Measurements from ENCODE around the gene PDXK. TPM values are rescaled to one million over a fixed set of nuclear protein-coding genes. Genes with fewer than 3 reads are reported as not detected.

PDXK gene
- total and polyA plus RNA-seq, 2 of the 13 experiments (the other 11 are each of a cell fraction or from before 2014, with no cell fraction given) = 114 to 184 TPM

DNA sequence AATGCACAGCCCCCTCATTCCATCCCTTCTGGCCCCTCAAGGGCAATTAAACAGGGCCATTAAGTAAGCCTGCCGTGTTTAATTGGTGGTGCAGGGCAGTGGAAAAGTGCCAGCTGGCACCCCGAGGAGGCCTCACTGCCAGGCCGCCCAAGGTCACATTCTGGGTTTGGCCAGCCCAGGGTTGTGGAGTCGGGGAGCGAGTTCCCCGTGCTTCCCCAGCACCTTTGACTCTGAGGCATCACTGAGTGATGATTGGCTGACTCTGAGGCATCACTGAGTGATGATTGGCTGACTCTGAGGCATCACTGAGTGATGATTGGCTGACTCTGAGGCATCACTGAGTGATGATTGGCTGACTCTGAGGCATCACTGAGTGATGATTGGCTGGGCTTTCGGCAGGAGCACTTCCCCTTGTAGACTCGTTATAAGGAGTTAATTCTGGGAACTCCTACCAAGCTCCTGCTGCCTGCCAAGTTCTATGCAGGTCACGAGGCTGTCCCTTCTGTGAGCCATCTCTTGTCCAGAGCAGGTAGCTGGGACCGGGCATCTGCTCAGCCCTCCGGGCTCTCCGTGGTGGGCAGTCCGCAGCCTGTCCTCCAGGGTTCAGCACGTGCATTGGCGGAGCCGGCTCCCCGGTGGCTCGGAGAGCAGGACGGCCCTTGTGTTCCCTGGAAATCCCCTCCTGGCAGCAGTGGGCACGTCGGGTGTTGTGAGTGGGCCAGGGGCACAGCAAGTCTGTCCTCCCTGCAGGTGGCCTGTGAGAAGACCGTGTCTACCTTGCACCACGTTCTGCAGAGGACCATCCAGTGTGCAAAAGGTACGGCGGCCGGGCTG, 36.2 kb downstream of the PDXK start (continued):
- TF ChIP-seq CC2D1A (CRISPR knock-in tag; IDR thresholded peaks at IDR 0.05) (no peak), ZNF562 (CRISPR knock-in tag; IDR thresholded peaks at IDR 0.05; ENCODE audit: borderline replicate concordance) (no peak), ZC3H13 (CRISPR knock-in tag; IDR thresholded peaks at IDR 0.05) (no peak), ATM (IDR thresholded peaks at IDR 0.05; ENCODE audit: borderline replicate concordance) (no peak)
- TF ChIP-seq, protein P1, sequence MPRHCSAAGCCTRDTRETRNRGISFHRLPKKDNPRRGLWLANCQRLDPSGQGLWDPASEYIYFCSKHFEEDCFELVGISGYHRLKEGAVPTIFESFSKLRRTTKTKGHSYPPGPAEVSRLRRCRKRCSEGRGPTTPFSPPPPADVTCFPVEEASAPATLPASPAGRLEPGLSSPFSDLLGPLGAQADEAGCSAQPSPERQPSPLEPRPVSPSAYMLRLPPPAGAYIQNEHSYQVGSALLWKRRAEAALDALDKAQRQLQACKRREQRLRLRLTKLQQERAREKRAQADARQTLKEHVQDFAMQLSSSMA (CRISPR knock-in tag; IDR thresholded peaks at IDR 0.05) = no peak

DNA sequence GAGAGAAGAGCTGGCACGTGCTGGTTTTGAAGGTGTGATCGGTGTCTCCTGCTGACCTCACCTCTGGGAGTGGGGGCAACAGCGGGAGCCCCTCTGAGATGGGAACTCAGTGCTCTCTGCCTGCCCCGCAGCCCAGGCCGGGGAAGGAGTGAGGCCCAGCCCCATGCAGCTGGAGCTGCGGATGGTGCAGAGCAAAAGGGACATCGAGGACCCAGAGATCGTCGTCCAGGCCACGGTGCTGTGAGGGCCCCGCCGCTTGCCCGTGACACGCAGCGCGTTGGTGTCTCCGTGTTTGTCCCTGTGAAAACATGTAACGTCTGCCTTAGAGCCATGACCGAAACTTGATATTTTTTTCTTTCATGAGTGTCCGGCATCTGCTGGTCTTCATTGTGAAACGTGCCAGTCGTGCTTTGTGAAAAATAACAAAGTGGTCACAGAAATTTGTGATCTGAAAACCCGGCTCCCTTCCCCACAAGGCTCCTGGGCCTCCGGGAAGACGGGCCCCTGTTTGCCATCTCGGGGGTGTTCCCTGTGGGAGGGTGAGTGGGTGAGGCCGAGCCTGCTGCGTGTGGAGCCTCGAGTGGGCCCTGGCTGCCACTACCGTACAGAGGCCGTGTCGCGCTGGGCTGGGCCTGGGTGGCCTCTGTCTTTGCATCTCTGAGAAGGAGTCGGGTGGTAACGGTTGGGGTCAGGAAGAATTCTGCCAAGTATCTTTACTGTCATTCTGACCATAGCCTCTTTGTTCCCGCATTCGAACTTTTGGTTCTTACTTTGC, 37.1 kb downstream of the PDXK start:
- in situ Hi-C loops (cut with HindIII; ENCODE audit: extremely low pct_ligation_motif_present, low pct_unique_long_range_greater_than_20kb) = no loop called here
- 96% methylated on average over 34 of the region's 37 CpGs for WGBS (ENCODE audit: low lambda C conversion rate)

More for the DNA sequence above, 37.1 kb downstream of the PDXK start:
- ATAC-seq (no peak), FAIRE-seq (no peak), DNase-seq (ENCODE audit: low spot score) (no peak)
- no peaks in the 10 kb centered on the region for H3K4me1 ChIP-seq (ENCODE audit: insufficient read depth, low read length)
- H3K9me3 ChIP-seq (ENCODE audit: low read length) = no peaks in the 10 kb centered on the region
- H3K4me3 ChIP-seq (replicated peaks in 1 of 3; ENCODE audit: insufficient read depth in 1 of 3, low read depth in 2 of 3, low read length in 3 of 3) = no peak overlapping the region
- no TSS peak for BruUV-seq (replicated peaks)
- TF ChIP-seq, protein P2, sequence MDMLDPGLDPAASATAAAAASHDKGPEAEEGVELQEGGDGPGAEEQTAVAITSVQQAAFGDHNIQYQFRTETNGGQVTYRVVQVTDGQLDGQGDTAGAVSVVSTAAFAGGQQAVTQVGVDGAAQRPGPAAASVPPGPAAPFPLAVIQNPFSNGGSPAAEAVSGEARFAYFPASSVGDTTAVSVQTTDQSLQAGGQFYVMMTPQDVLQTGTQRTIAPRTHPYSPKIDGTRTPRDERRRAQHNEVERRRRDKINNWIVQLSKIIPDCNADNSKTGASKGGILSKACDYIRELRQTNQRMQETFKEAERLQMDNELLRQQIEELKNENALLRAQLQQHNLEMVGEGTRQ (IDR thresholded peaks at IDR 0.05; ENCODE audit: low read depth, low read length) = no peak
- TF ChIP-seq, protein P2 (CRISPR knock-in tag; IDR thresholded peaks at IDR 0.05; ENCODE audit: borderline replicate concordance) = no peak
- no peak for TF ChIP-seq RAD21 (CRISPR knock-in tag; IDR thresholded peaks at IDR 0.05)
- no peak for TF ChIP-seq ZNF792 (CRISPR knock-in tag; IDR thresholded peaks at IDR 0.05)
- peaks cover 37 to 67% of the 10 kb centered on the region in 2 experiments; a peak in 4 of 5 replicates for H3K36me3 ChIP-seq (replicated peaks in 1 of 2; ENCODE audit: control insufficient read depth in 1 of 2, insufficient read depth in 2 of 2, low read length in 2 of 2)
- ChIA-PET CTCF (ENCODE audit: low intra/inter-chr PET ratio, low total read pairs) (no interaction called here), POLR2A (no interaction called here)
- no peaks in the 10 kb centered on the region for H3K79me2 ChIP-seq (ENCODE audit: insufficient read depth, low read length)
- no peak overlapping the region for H3K27ac ChIP-seq (ENCODE audit: extremely low read length, insufficient read depth, low read length)
- no peaks in the 10 kb centered on the region for H4K20me1 ChIP-seq (ENCODE audit: insufficient read depth, low read length)
- H3K27me3 ChIP-seq (ENCODE audit: control insufficient read depth in 1 of 2, insufficient read depth in 2 of 2, low read length in 2 of 2) = no peaks in the 10 kb centered on the region
- no peak overlapping the region for H3K9ac ChIP-seq (ENCODE audit: insufficient read depth, low read depth, low read length)
- no peak overlapping the region for H3K4me2 ChIP-seq (ENCODE audit: low read depth, low read length)
- no peak overlapping the region for H2AFZ ChIP-seq (ENCODE audit: low read length)
- intact Hi-C loops (cut with micrococcal nuclease; ENCODE audit: unreplicated experiment) = no loop called here

Data from HepG2 (cell line).